GM12891 (cell line): ENCODE measurements around the gene RPL5.

ENCODE experiments used
- PAX5 ChIP-seq: IDR thresholded peaks from 2 replicates; pipeline ENCODE4 v1.6.1; 2011; ENCODE audit warnings: low read length, moderate library complexity, mild to moderate bottlenecking; ENCODE audit not compliant: insufficient read depth, severe bottlenecking
- POLR2A ChIP-seq: IDR thresholded peaks from 2 replicates; pipeline ENCODE4 v1.6.1; 2011; ENCODE audit warnings: low read depth, low read length, control low read depth
- POLR2AphosphoS5 ChIP-seq: IDR thresholded peaks from 2 replicates; pipeline ENCODE4 v1.6.1; 2011; ENCODE audit warnings: low read depth, low read length, control low read depth
- POU2F2 ChIP-seq: IDR thresholded peaks from 2 replicates; pipeline ENCODE4 v1.6.1; 2011; ENCODE audit warnings: low read depth, mild to moderate bottlenecking, control low read depth, low read length, moderate library complexity
- TAF1 ChIP-seq: IDR thresholded peaks from 2 replicates; pipeline ENCODE4 v1.6.1; 2011; ENCODE audit warnings: low read depth, low read length, control low read depth

DNA sequence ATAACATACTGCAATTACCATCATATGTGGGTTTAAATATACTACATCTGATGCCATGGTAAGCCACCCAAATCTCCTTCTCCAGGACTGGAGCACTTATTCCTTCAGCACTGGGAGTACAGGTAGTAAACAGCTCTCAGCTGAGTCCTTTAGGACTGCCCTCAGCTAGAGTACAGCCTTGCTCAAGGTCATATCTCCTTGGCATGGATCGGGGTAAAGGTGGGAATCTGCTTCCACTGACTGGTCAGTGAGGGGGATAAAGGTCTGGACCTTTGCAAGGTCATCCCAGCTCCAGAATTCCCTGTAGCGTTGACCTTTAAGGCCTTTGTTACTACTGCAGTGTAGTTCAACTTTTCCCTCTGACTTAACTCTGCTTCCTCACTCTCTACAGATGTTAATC is 38.8 kb downstream of the RPL5 start:
- TF ChIP-seq POLR2A (no peak), POLR2AphosphoS5 (no peak), TAF1 (no peak), PAX5 (no peak), POU2F2 (no peak)
